Right atrium auricular region (tissue), 2 donors: Measurements from ENCODE around the gene SLC2A9. TPM values are rescaled to one million over a fixed set of nuclear protein-coding genes. Genes with fewer than 3 reads are reported as not detected.

Source experiments
- DNase-seq: peaks from one replicate; pipeline ENCODE4 v3.0.0-alpha.2; 2019; ENCODE audit warnings: low spot score
- H3K27ac ChIP-seq, 2 donors: fragments of 200-600 bp; sonication (generic); 1 replicate in 1 of 2; 2 replicates in 1 of 2; pipeline ENCODE4 v1.5.1; 2016 to 2019
- H3K27me3 ChIP-seq, 2 donors: fragments of 200-600 bp; sonication (generic); one replicate each; pipeline versions ENCODE4 v1.5.1 to v1.6.0; 2017 to 2019
- H3K36me3 ChIP-seq: fragments of 200-600 bp; sonication (generic); one replicate; pipeline ENCODE4 v1.5.1; 2016
- H3K4me1 ChIP-seq, 2 donors: fragments of 200-600 bp; sonication (generic); one replicate each; pipeline versions ENCODE4 v1.5.1 to v1.6.0; 2017 to 2019
- H3K4me3 ChIP-seq, 2 donors: fragments of 200-600 bp; sonication (generic); 1 replicate in 1 of 2; 2 replicates in 1 of 2; pipeline ENCODE4 v1.5.1; 2017 to 2019; ENCODE audit warnings: mild to moderate bottlenecking in 1 of 2, moderate library complexity in 1 of 2
- H3K9me3 ChIP-seq, 2 donors: fragments of 200-600 bp; sonication (generic); one replicate each; pipeline ENCODE4 v1.5.1; 2019
- CTCF ChIP-seq, 2 donors: fragments of 200-600 bp; sonication (generic); IDR thresholded peaks; one replicate each; pipeline ENCODE4 v1.5.1; 2019; ENCODE audit warnings: antibody characterized with exemption in 2 of 2
- total RNA-seq, 2 donors: library from RNA; depleted of rRNA; stranded (reverse); fragments of >200 nt; gene quantifications; one replicate each; pipeline ENCODE4 v1.1.0, GENCODE V29; 2016

The SLC2A9 gene
- total RNA-seq, 2 donors from 2014 or later: 3.5 to 5.8 TPM

- no peak for DNase-seq
- no peak for TF ChIP-seq CTCF (IDR thresholded peaks at IDR 0.05)
Observed at GRCh38 chr4:9891056-9891455, 130.2 kb downstream of the SLC2A9 start.

GRCh38 chr4:9889306-9889705 is 132.0 kb downstream of the SLC2A9 start:
- H3K4me3 ChIP-seq: no peak overlapping the region
- H3K36me3 ChIP-seq: no peaks in the 10 kb centered on the region
- DNase-seq: no peak
- H3K27me3 ChIP-seq: no peaks in the 10 kb centered on the region
- H3K27ac ChIP-seq: no peak overlapping the region
- H3K4me1 ChIP-seq: peaks cover 0 to 6% of the 10 kb centered on the region in 2 donors
- no peaks in the 10 kb centered on the region for H3K9me3 ChIP-seq
- TF ChIP-seq CTCF (IDR thresholded peaks at IDR 0.05): no peak

More at GRCh38 chr4:9891056-9891455, 130.2 kb downstream of the SLC2A9 start:
- peaks cover 0 to 6% of the 10 kb centered on the region in 2 donors for H3K4me1 ChIP-seq
- H3K36me3 ChIP-seq: no peaks in the 10 kb centered on the region
- no peak overlapping the region for H3K27ac ChIP-seq
- H3K9me3 ChIP-seq: no peaks in the 10 kb centered on the region
- H3K27me3 ChIP-seq: no peaks in the 10 kb centered on the region
- no peak overlapping the region for H3K4me3 ChIP-seq

- Histone ChIP-seq H3K4me3 (no peak overlapping the region), H3K9me3 (no peaks in the 10 kb centered on the region), H3K27ac (no peak overlapping the region), H3K36me3 (no peaks in the 10 kb centered on the region), H3K4me1 (peaks cover 0 to 6% of the 10 kb centered on the region in 2 donors), H3K27me3 (no peaks in the 10 kb centered on the region)
- no peak for DNase-seq
- TF ChIP-seq CTCF (IDR thresholded peaks at IDR 0.05): no peak
Observed at GRCh38 chr4:9885958-9886357, 135.3 kb downstream of the SLC2A9 start.

- H3K27me3 ChIP-seq: no peaks in the 10 kb centered on the region
- DNase-seq: no peak
- no peak overlapping the region for H3K27ac ChIP-seq
Observed at GRCh38 chr4:9880406-9881197, 140.7 kb downstream of the SLC2A9 start.

GRCh38 chr4:9877123-9877522 is 144.2 kb downstream of the SLC2A9 start:
- H3K36me3 ChIP-seq: no peaks in the 10 kb centered on the region

More at GRCh38 chr4:9880406-9881197, 140.7 kb downstream of the SLC2A9 start:
- H3K4me3 ChIP-seq: no peak overlapping the region
- peaks cover 0 to 18% of the 10 kb centered on the region in 2 donors for H3K4me1 ChIP-seq
- no peaks in the 10 kb centered on the region for H3K9me3 ChIP-seq
- TF ChIP-seq CTCF (IDR thresholded peaks at IDR 0.05): no peak
- no peaks in the 10 kb centered on the region for H3K36me3 ChIP-seq

More at GRCh38 chr4:9877123-9877522, 144.2 kb downstream of the SLC2A9 start:
- no peaks in the 10 kb centered on the region for H3K9me3 ChIP-seq
- H3K27me3 ChIP-seq: no peaks in the 10 kb centered on the region
- DNase-seq: no peak
- no peak overlapping the region for H3K27ac ChIP-seq
- TF ChIP-seq CTCF (IDR thresholded peaks at IDR 0.05): no peak
- no peak overlapping the region for H3K4me3 ChIP-seq
- H3K4me1 ChIP-seq: peaks cover 0 to 18% of the 10 kb centered on the region in 2 donors
